ENCODE measurements around the gene LPP.

GRCh38 chr3:188580659-188581058 lies 426.7 kb downstream of the LPP start:
- TF ChIP-seq ZNF347 (CRISPR knock-in tag; IDR thresholded peaks at IDR 0.05; ENCODE audit: low read depth) = no peak
- no peak for TF ChIP-seq SIN3B (IDR thresholded peaks at IDR 0.05; ENCODE audit: low read depth)
- TF ChIP-seq CHD7 (IDR thresholded peaks at IDR 0.05; ENCODE audit: low read depth, low read length) = no peak
- no peak for TF ChIP-seq KDM5B (IDR thresholded peaks at IDR 0.05; ENCODE audit: insufficient replicate concordance, low read depth, low read length)
- no peak for TF ChIP-seq RFX5 (IDR thresholded peaks at IDR 0.05; ENCODE audit: low read depth, low read length)
- no peak for TF ChIP-seq HDAC2 (IDR thresholded peaks at IDR 0.05)

Data from K562 (cell line).